Measurements from ENCODE around the gene RPRD1B.

The RPRD1B gene

GRCh38 chr20:38033330-38034107 is at the start of gene RPRD1B, which contains the start of gene TTI1:
Gene RPRD1B, plus strand, starts transcription at chr20:38033746. Its CDS starts 202 bp downstream, at chr20:38033948.
Gene TTI1, minus strand, starts transcription at chr20:38033456. Its CDS starts 19,640 bp downstream, at chr20:38013816.
- DNase-seq, result peak; percentile 77

- no peak for DNase-seq
Observed at GRCh38 chr20:37984018-37984785, 49.3 kb upstream of the RPRD1B start.

GRCh38 chr20:37986044-37986858 is 47.3 kb upstream of the RPRD1B start:
- DNase-seq, result no peak

GRCh38 chr20:37986873-37987601 is 46.5 kb upstream of the RPRD1B start:
- DNase-seq, result peak; percentile 53

GRCh38 chr20:37987602-37988290 is 45.8 kb upstream of the RPRD1B start:
- DNase-seq, result peak; percentile 43

- no peak for DNase-seq
Observed at GRCh38 chr20:37988306-37988954, 45.1 kb upstream of the RPRD1B start.

GRCh38 chr20:37989601-37990295 is 43.8 kb upstream of the RPRD1B start:
- no peak for DNase-seq

GRCh38 chr20:37990571-37991151 is 42.9 kb upstream of the RPRD1B start:
- peak; percentile 44 for DNase-seq

GRCh38 chr20:37991157-37991866 is 42.2 kb upstream of the RPRD1B start:
- no peak for DNase-seq

- DNase-seq, result peak; percentile 47
Observed at GRCh38 chr20:37991908-37992307, 41.6 kb upstream of the RPRD1B start.

- peak; percentile 31 for DNase-seq
Observed at GRCh38 chr20:37992802-37993409, 40.6 kb upstream of the RPRD1B start.

GRCh38 chr20:37994512-37994911 is 39.0 kb upstream of the RPRD1B start:
- DNase-seq, result peak; percentile 57

- DNase-seq, result no peak
Observed at GRCh38 chr20:37995856-37996605, 37.5 kb upstream of the RPRD1B start.

GRCh38 chr20:37997516-37997915 is 36.0 kb upstream of the RPRD1B start:
- DNase-seq, result no peak

- DNase-seq, result no peak
Observed at GRCh38 chr20:37999526-38000263, 33.9 kb upstream of the RPRD1B start.

- DNase-seq, result no peak
Observed at GRCh38 chr20:38000293-38000692, 33.3 kb upstream of the RPRD1B start.

- DNase-seq, result no peak
Observed at GRCh38 chr20:38001173-38001875, 32.2 kb upstream of the RPRD1B start.

Measured in NCI-H524 treated with DMSO at 0.1 percent for 48 hours (cell line).